HCT116 (cell line): ENCODE data around the gene CELF3. TPM values are rescaled to one million over a fixed set of nuclear protein-coding genes. Genes with fewer than 3 reads are reported as not detected.

Experiments
- ATAC-seq: fragments of 200-7000 bp; cut with Tn5 transposase; 2 replicates; pipeline ENCODE4 v1.9.1; 2020; ENCODE audit warnings: mild to moderate bottlenecking, moderate library complexity
- BruUV-seq: library from RNA; stranded (reverse); fragments of 400-500 nt; replicated peaks from 2 replicates; lab custom pipeline; 2021; lab: Mats Ljungman, UMichigan
- CTCF ChIA-PET: fragments of 300-600 bp; sonication (Branson Sonifier 250); formaldehyde crosslinking; loops from one replicate; lab custom pipeline; 2021; ENCODE audit warnings: antibody characterized with exemption; lab: Charles Lee
- POLR2A ChIA-PET: fragments of 300-600, 350-600 bp; sonication (Branson Sonifier 250); formaldehyde crosslinking; loops from one replicate; lab custom pipeline; 2021; ENCODE audit warnings: antibody characterized with exemption; lab: Charles Lee
- RAD21 ChIA-PET, 2 experiments: fragments of 300-600 bp; sonication (Branson Sonifier 250); formaldehyde crosslinking; loops; one replicate each; lab custom pipeline; 2023; ENCODE audit warnings: low total read pairs in 2 of 2; ENCODE audit not compliant: uncharacterized antibody in 2 of 2, unreplicated experiment in 2 of 2, low non-redundant PET in 1 of 2; lab: Charles Lee
- DNase-seq: peaks from one replicate; pipeline ENCODE4 v3.0.0-alpha.2; 2010; ENCODE audit warnings: low read depth, low spot score
- H2AFZ ChIP-seq: fragments of 200-600 bp; shearing (Covaris generic), sonication (generic); 2 replicates; pipeline ENCODE4 v1.6.1; 2017; ENCODE audit warnings: low read depth, mixed run types, mixed read lengths, antibody characterized with exemption, low read length; ENCODE audit not compliant: poor library complexity, severe bottlenecking
- H3K27ac ChIP-seq: 2 replicates; pipeline ENCODE4 v1.5.1; 2012; ENCODE audit warnings: low read depth, low read length
- H3K27me3 ChIP-seq: fragments of 200-600 bp; sonication (generic); 2 replicates; pipeline ENCODE4 v1.6.1; 2016; ENCODE audit warnings: mixed run types, low read length, mixed read lengths; ENCODE audit not compliant: insufficient read depth
- H3K36me3 ChIP-seq, 2 experiments: fragments of 200-500 bp in 1 of 2; fragments of 200-600 bp in 1 of 2; sonication (Bioruptor generic) in 1 of 2; sonication (generic) in 1 of 2; 2 replicates each; pipeline versions ENCODE4 v1.5.1 to v1.6.1; 2014 to 2016; ENCODE audit warnings: low read length in 2 of 2, inconsistent platforms in 1 of 2, mixed read lengths in 1 of 2, mixed run types in 1 of 2; ENCODE audit not compliant: insufficient read depth in 2 of 2, control insufficient read depth in 1 of 2
- H3K4me1 ChIP-seq, 2 experiments: fragments of 200-600 bp in 1 of 2; sonication (generic) in 1 of 2; 2 replicates each; pipeline versions ENCODE4 v1.5.1 to v1.6.1; 2012 to 2017; ENCODE audit warnings: low read length in 2 of 2, inconsistent platforms in 1 of 2, mild to moderate bottlenecking in 1 of 2, mixed read lengths in 1 of 2, mixed run types in 1 of 2, moderate library complexity in 1 of 2; ENCODE audit not compliant: insufficient read depth in 2 of 2, control insufficient read depth in 1 of 2
- H3K4me2 ChIP-seq: fragments of 200-600 bp; sonication (generic); 2 replicates; pipeline ENCODE4 v1.6.1; 2017; ENCODE audit warnings: mixed run types, low read length, mixed read lengths
- H3K4me3 ChIP-seq, 2 experiments: fragments of 200-600 bp in 1 of 2; sonication (generic) in 1 of 2; replicated peaks in 1 of 2; 2 replicates each; pipeline ENCODE4 v1.5.1; 2011 to 2016; ENCODE audit warnings: low read length in 2 of 2, control low read depth in 1 of 2, low read depth in 1 of 2, mild to moderate bottlenecking in 1 of 2, mixed read lengths in 1 of 2, mixed run types in 1 of 2
- H3K79me2 ChIP-seq: fragments of 200-600 bp; sonication (generic); 2 replicates; pipeline ENCODE4 v1.6.1; 2017; ENCODE audit warnings: mild to moderate bottlenecking, mixed run types, low read length, moderate library complexity, mixed read lengths; ENCODE audit not compliant: insufficient read depth
- H3K9ac ChIP-seq: fragments of 200-600 bp; sonication (generic); 2 replicates; pipeline ENCODE4 v1.6.1; 2016; ENCODE audit warnings: low read length, mixed read lengths
- H3K9me2 ChIP-seq: fragments of 200-600 bp; sonication (generic), shearing (Covaris generic); 2 replicates; pipeline ENCODE4 v1.6.1; 2017; ENCODE audit warnings: mixed run types, mild to moderate bottlenecking, moderate library complexity; ENCODE audit not compliant: insufficient read depth
- H3K9me3 ChIP-seq, 2 experiments: fragments of 200-500 bp in 1 of 2; fragments of 200-600 bp in 1 of 2; sonication (Bioruptor generic) in 1 of 2; sonication (generic) in 1 of 2; 2 replicates each; pipeline ENCODE4 v1.6.1; 2014 to 2017; ENCODE audit warnings: low read length in 2 of 2, mixed read lengths in 2 of 2, inconsistent platforms in 1 of 2, low read depth in 1 of 2, mild to moderate bottlenecking in 1 of 2, mixed run types in 1 of 2, moderate library complexity in 1 of 2; ENCODE audit not compliant: control insufficient read depth in 1 of 2, insufficient read depth in 1 of 2
- H4K20me1 ChIP-seq: fragments of 200-600 bp; sonication (generic), shearing (Covaris generic); 2 replicates; pipeline ENCODE4 v1.6.1; 2017; ENCODE audit warnings: mixed run types, mild to moderate bottlenecking, moderate library complexity; ENCODE audit not compliant: insufficient read depth
- ATF3 ChIP-seq: IDR thresholded peaks from 2 replicates; pipeline ENCODE4 v1.6.1; 2012
- CTCF ChIP-seq, 3 experiments: fragments of 200-600 bp in 1 of 3; sonication (generic) in 1 of 3; IDR thresholded peaks in 2 of 3; conservative IDR thresholded peaks in 1 of 3; 2 replicates each; pipeline ENCODE4 v1.5.1; 2012 to 2017; ENCODE audit warnings: low read depth in 2 of 3, low read length in 2 of 3, antibody characterized with exemption in 1 of 3, borderline replicate concordance in 1 of 3, control low read depth in 1 of 3, mild to moderate bottlenecking in 1 of 3, mixed read lengths in 1 of 3, mixed run types in 1 of 3, moderate library complexity in 1 of 3; ENCODE audit not compliant: insufficient read depth in 1 of 3
- POLR2AphosphoS5 ChIP-seq: IDR thresholded peaks from 2 replicates; pipeline ENCODE4 v1.6.1; 2011; ENCODE audit warnings: mild to moderate bottlenecking, low read depth, low read length, moderate library complexity
- RAD21 ChIP-seq: IDR thresholded peaks from 2 replicates; pipeline ENCODE4 v1.6.1; 2012; ENCODE audit warnings: low read depth, mild to moderate bottlenecking
- REST ChIP-seq: IDR thresholded peaks from 2 replicates; pipeline ENCODE4 v1.6.1; 2012; ENCODE audit warnings: low read depth
- SP1 ChIP-seq: IDR thresholded peaks from 2 replicates; pipeline ENCODE4 v1.6.1; 2012; ENCODE audit warnings: low read depth
- TCF7L2 ChIP-seq: IDR thresholded peaks from 2 replicates; pipeline ENCODE4 v1.7.0; 2011; ENCODE audit warnings: borderline replicate concordance, inconsistent platforms; ENCODE audit not compliant: insufficient read depth, insufficient read length; ENCODE audit errors: extremely low read depth
- YY1 ChIP-seq: IDR thresholded peaks from 2 replicates; pipeline ENCODE4 v1.6.1; 2011; ENCODE audit warnings: low read length, low read depth, moderate library complexity, mild to moderate bottlenecking; ENCODE audit not compliant: insufficient replicate concordance; ENCODE audit errors: extremely low read depth
- intact Hi-C: fragments of 100-400 bp; cut with micrococcal nuclease; formaldehyde crosslinking; loops from 2 replicates; pipeline ENCODE4 v1.10.0; 2022
- total RNA-seq: library from RNA; stranded (reverse); gene quantifications from one replicate; pipeline ENCODE4 v1.2.1, GENCODE V29; 2021; ENCODE audit not compliant: unreplicated experiment

The CELF3 gene
- total RNA-seq, 1 experiment from 2014 or later: not detected

GRCh38 chr1:151718011-151718431 is 1.4 kb upstream of the CELF3 start:
- no peaks in the 10 kb centered on the region for H3K4me1 ChIP-seq
- H3K79me2 ChIP-seq: no peaks in the 10 kb centered on the region
- H3K27ac ChIP-seq: no peak overlapping the region
- no peaks in the 10 kb centered on the region for H4K20me1 ChIP-seq
- intact Hi-C loops: no loop called here
- ChIA-PET POLR2A (no interaction called here), CTCF (interaction anchor here (1.5 kb wide), 1 partner anchor 17 kb away, joined by 3 read pairs; no protein-coding TSS in a partner anchor), RAD21 (no interaction called here)
- no TSS peak for BruUV-seq
- H3K9ac ChIP-seq: no peak overlapping the region
- no peak overlapping the region for H3K4me2 ChIP-seq
- H3K27me3 ChIP-seq: peaks cover 28% of the 10 kb centered on the region
- no peaks in the 10 kb centered on the region for H3K9me3 ChIP-seq
- ATAC-seq: no peak
- DNase-seq: no peak
- no peak overlapping the region for H2AFZ ChIP-seq
- TF ChIP-seq TCF7L2: no peak
- no peak for TF ChIP-seq REST
- no peak for TF ChIP-seq CTCF (IDR thresholded peaks at IDR 0.05 in 2 of 3, conservative IDR thresholded peaks at IDR 0.05 in 1 of 3; ENCODE audit: borderline replicate concordance in 1 of 3, insufficient read depth in 1 of 3, low read depth in 2 of 3, low read length in 2 of 3)
- TF ChIP-seq ATF3: no peak
- no peak for TF ChIP-seq POLR2AphosphoS5
- TF ChIP-seq YY1: no peak
- no peak for TF ChIP-seq RAD21
- no peak for TF ChIP-seq SP1
- H3K9me2 ChIP-seq: no peaks in the 10 kb centered on the region
- H3K36me3 ChIP-seq: no peaks in the 10 kb centered on the region
- no peak overlapping the region for H3K4me3 ChIP-seq
